DND-41 (cell line): ENCODE results near the gene CD81.
"Not testable (repeated sequence)": the region's sequence is repeated elsewhere in the genome, so short reads cannot be mapped to it uniquely, and the experiment has no call there.

Experiments used
- ATAC-seq: fragments of 200-7000 bp; cut with Tn5 transposase; 3 replicates; pipeline ENCODE4 v1.9.1; 2021; ENCODE audit warnings: low read depth; ENCODE audit not compliant: insufficient read depth
- DNase-seq: peaks from one replicate; pipeline ENCODE4 v3.0.0-alpha.2; 2020
- H2AFZ ChIP-seq: 2 replicates; pipeline ENCODE4 v1.6.0; 2012; ENCODE audit warnings: low read depth, low read length
- H3K27ac ChIP-seq: 2 replicates; pipeline ENCODE4 v1.5.1; 2012; ENCODE audit warnings: low read length, inconsistent platforms
- H3K27me3 ChIP-seq: fragments of 200-600 bp; sonication (generic); 2 replicates; pipeline ENCODE4 v1.6.0; 2012; ENCODE audit warnings: low read length, mild to moderate bottlenecking, inconsistent platforms; ENCODE audit not compliant: insufficient read depth, poor library complexity
- H3K36me3 ChIP-seq: 2 replicates; pipeline ENCODE4 v1.5.1; 2012; ENCODE audit warnings: low read length, inconsistent platforms; ENCODE audit not compliant: insufficient read depth
- H3K4me1 ChIP-seq: 2 replicates; pipeline ENCODE4 v1.5.1; 2012; ENCODE audit warnings: mild to moderate bottlenecking, low read length; ENCODE audit not compliant: insufficient read depth
- H3K4me2 ChIP-seq: 2 replicates; pipeline ENCODE4 v1.6.0; 2012; ENCODE audit warnings: mild to moderate bottlenecking, moderate library complexity, low read length, inconsistent platforms; ENCODE audit not compliant: insufficient read depth
- H3K4me3 ChIP-seq, 2 experiments: fragments of 200-600 bp in 1 of 2; shearing (Covaris generic) in 1 of 2; 2 replicates each; pipeline ENCODE4 v1.5.1; 2012 to 2016; ENCODE audit warnings: inconsistent platforms in 2 of 2, low read length in 2 of 2, mild to moderate bottlenecking in 2 of 2, low read depth in 1 of 2, moderate library complexity in 1 of 2
- H3K79me2 ChIP-seq: 2 replicates; pipeline ENCODE4 v1.6.0; 2012; ENCODE audit warnings: low read length, inconsistent platforms; ENCODE audit not compliant: insufficient read depth
- H3K9ac ChIP-seq: 2 replicates; pipeline ENCODE4 v1.6.0; 2012; ENCODE audit warnings: low read depth, mild to moderate bottlenecking, inconsistent platforms, low read length, moderate library complexity
- H3K9me3 ChIP-seq: 2 replicates; pipeline ENCODE4 v1.5.1; 2012; ENCODE audit warnings: low read length, moderate library complexity, mild to moderate bottlenecking, inconsistent platforms; ENCODE audit not compliant: insufficient read depth, severe bottlenecking
- H4K20me1 ChIP-seq: 2 replicates; pipeline ENCODE4 v1.6.0; 2012; ENCODE audit warnings: low read length; ENCODE audit not compliant: insufficient read depth
- CTCF ChIP-seq: IDR thresholded peaks from 2 replicates; pipeline ENCODE4 v1.5.1; 2012; ENCODE audit warnings: borderline replicate concordance, low read length, moderate library complexity, mild to moderate bottlenecking; ENCODE audit not compliant: poor library complexity, severe bottlenecking; ENCODE audit errors: extremely low read depth
- EZH2 ChIP-seq: IDR thresholded peaks from 3 replicates; pipeline ENCODE4 v1.6.1; 2012; ENCODE audit warnings: borderline replicate concordance, low read depth, mild to moderate bottlenecking, moderate library complexity, low read length, inconsistent platforms; ENCODE audit not compliant: severe bottlenecking

CD81 gene

GRCh38 chr11:2355000-2355644 is 22.0 kb upstream of the CD81 start:
- no peak overlapping the region for H3K9ac ChIP-seq
- H3K79me2 ChIP-seq, result no peaks in the 10 kb centered on the region
- ATAC-seq, result no peak
- H3K27ac ChIP-seq, result no peak overlapping the region
- H3K27me3 ChIP-seq, result peaks cover 5% of the 10 kb centered on the region
- H3K4me1 ChIP-seq, result no peaks in the 10 kb centered on the region
- TF ChIP-seq CTCF (no peak), EZH2 (no peak)
- H4K20me1 ChIP-seq, result no peaks in the 10 kb centered on the region
- H3K9me3 ChIP-seq, result no peaks in the 10 kb centered on the region
- H2AFZ ChIP-seq, result no peak overlapping the region
- no peak for DNase-seq
- no peaks in the 10 kb centered on the region for H3K36me3 ChIP-seq
- no peak overlapping the region for H3K4me2 ChIP-seq
- no peak overlapping the region for H3K4me3 ChIP-seq

GRCh38 chr11:2357246-2357645 is 19.9 kb upstream of the CD81 start:
- H3K4me1 ChIP-seq, result no peaks in the 10 kb centered on the region
- no peaks in the 10 kb centered on the region for H3K79me2 ChIP-seq
- no peak overlapping the region for H3K9ac ChIP-seq
- H4K20me1 ChIP-seq, result 0 out of 2 replicates have a peak, but pooled peaks cover 3% of the 10 kb centered on the region
- H3K4me3 ChIP-seq, result no peak overlapping the region
- H3K9me3 ChIP-seq, result no peaks in the 10 kb centered on the region
- no peak overlapping the region for H3K27ac ChIP-seq
- ATAC-seq (no peak), DNase-seq (no peak)
- H3K4me2 ChIP-seq, result no peak overlapping the region
- no peaks in the 10 kb centered on the region for H3K27me3 ChIP-seq
- no peak for TF ChIP-seq EZH2
- TF ChIP-seq CTCF, result no peak
- H3K36me3 ChIP-seq, result no peaks in the 10 kb centered on the region
- H2AFZ ChIP-seq, result no peak overlapping the region

- H3K27me3 ChIP-seq, H3K4me2 ChIP-seq, H3K9ac ChIP-seq, H3K9me3 ChIP-seq, H3K4me3 ChIP-seq, H3K27ac ChIP-seq, H3K79me2 ChIP-seq, H3K4me1 ChIP-seq, H4K20me1 ChIP-seq, DNase-seq, H2AFZ ChIP-seq, H3K36me3 ChIP-seq, ATAC-seq: not testable (repeated sequence)
These were observed 19.5 kb upstream of the CD81 start for GRCh38 chr11:2357651-2358050.

- Histone ChIP-seq H3K27ac (no peak overlapping the region), H3K9me3 (no peaks in the 10 kb centered on the region), H4K20me1 (0 out of 2 replicates have a peak, but pooled peaks cover 3% of the 10 kb centered on the region), H3K4me2 (no peak overlapping the region), H2AFZ (no peak overlapping the region), H3K9ac (no peak overlapping the region), H3K27me3 (no peaks in the 10 kb centered on the region), H3K4me3 (no peak overlapping the region), H3K79me2 (no peaks in the 10 kb centered on the region), H3K36me3 (no peaks in the 10 kb centered on the region), H3K4me1 (no peaks in the 10 kb centered on the region)
- DNase-seq (no peak), ATAC-seq (no peak)
- TF ChIP-seq CTCF, result no peak
- no peak for TF ChIP-seq EZH2
These were observed 18.2 kb upstream of the CD81 start for GRCh38 chr11:2358754-2359442.
